ENCODE measurements around the gene NET1.

NET1 gene

DNA sequence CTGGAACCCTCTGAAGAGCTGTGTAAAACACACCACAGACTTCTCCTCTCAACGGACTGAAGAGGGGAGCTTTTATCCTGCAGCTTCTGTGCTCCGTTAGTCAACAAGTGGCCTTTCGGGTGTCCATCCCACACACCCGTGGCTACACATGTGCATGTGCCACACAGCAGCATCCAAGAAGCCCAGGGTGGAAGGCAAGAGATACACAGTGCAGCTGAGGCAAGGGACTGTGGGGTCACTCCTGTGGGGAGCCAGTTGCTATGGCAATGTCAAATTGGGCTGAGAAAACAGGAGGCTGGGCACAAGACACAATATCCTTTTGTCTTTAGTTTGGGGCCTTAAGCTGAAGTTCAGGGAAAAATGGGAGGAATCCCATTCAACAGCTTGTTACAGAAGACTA lies 28.7 kb downstream of the NET1 start:
- no peak overlapping the region for H3K27ac ChIP-seq
- no peak overlapping the region for H3K4me3 ChIP-seq

DNA sequence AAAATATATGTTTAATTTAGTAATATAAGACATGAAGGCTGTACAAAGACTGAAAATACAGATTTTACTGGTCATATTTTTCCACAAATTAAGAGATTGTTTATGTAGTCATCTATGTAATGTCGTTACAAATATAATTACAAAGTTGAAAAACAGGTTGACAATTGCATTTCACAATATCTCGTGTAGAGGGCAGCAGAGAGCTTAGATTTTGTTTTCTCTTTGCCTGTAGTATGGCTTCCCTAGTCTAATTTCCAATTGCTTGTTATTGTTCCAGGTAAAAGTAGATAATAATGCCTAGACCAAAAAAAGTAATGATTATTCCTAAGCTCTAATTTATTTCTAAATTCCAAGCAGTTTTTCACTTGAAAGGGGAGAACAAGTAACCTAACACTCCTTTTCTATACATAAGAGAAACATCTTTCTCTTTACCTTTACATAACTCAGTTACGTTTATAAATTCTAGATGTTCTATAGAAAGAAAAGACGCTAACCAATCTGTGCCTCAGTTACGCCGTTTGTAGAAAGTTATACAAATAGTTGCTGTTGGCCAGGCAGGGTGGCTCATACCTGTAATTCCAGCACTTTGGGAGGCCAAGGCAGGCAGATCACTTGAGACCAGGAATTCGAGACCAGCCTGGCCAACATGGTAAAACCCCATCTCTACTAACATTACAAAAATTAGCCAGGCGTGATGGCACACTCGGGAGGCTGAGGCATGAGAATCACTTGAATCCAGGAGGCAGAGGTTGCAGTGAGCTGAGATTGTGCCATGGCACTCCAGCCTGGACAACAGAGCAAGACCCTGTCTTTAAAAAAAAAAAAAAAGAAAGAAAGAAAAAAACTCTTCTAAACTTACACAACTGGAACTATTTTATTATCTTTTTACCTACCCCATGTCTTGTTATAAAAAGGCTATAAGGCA lies 30.0 kb downstream of the NET1 start:
- TF ChIP-seq Cebpa-rat (IDR thresholded peaks at IDR 0.05): no peak
- no peaks in the 10 kb centered on the region for H3K9me3 ChIP-seq
- H3K4me3 ChIP-seq: no peak overlapping the region
- H3K9ac ChIP-seq: no peak overlapping the region
- H3K27ac ChIP-seq: no peak overlapping the region
- H3K4me2 ChIP-seq: no peak overlapping the region
- no peaks in the 10 kb centered on the region for H4K20me1 ChIP-seq
- peaks cover 33% of the 10 kb centered on the region; the same call in 1 of the 2 replicates for H3K36me3 ChIP-seq
- no peaks in the 10 kb centered on the region for H3K27me3 ChIP-seq
- peaks cover 14% of the 10 kb centered on the region for H3K4me1 ChIP-seq

More for the DNA sequence above, 28.7 kb downstream of the NET1 start:
- Histone ChIP-seq H3K9me3 (no peaks in the 10 kb centered on the region), H3K9ac (no peak overlapping the region), H4K20me1 (no peaks in the 10 kb centered on the region), H3K27me3 (no peaks in the 10 kb centered on the region), H3K36me3 (peaks cover 33% of the 10 kb centered on the region; the same call in 1 of the 2 replicates), H3K4me2 (no peak overlapping the region), H3K4me1 (peaks cover 2% of the 10 kb centered on the region)
- no peak for TF ChIP-seq Cebpa-rat (IDR thresholded peaks at IDR 0.05)

DNA sequence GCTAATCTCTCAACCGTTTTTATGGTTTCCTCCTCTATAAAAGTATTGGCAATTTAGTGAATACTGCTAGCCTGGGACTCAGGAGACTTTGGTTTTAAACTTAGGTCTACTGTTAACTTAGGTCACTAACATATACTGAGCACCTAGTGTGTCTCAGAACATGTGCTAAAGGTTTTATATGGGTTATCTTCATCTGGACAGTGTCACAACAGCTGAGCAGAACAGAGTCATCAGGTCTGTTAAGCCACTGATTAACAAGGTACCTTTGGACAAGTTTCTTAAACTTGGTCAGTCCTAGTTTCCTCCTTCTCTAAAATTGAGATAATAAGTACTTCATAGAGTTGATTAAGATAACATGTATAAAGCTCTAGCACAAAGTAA lies 30.6 kb downstream of the NET1 start:
- no peak for TF ChIP-seq Cebpa-rat (IDR thresholded peaks at IDR 0.05)
- H3K9ac ChIP-seq: no peak overlapping the region
- peaks cover 33% of the 10 kb centered on the region; the same call in 1 of the 2 replicates for H3K36me3 ChIP-seq
- H3K27ac ChIP-seq: no peak overlapping the region
- H3K4me2 ChIP-seq: no peak overlapping the region
- H3K27me3 ChIP-seq: no peaks in the 10 kb centered on the region
- no peaks in the 10 kb centered on the region for H3K9me3 ChIP-seq
- H3K4me1 ChIP-seq: peaks cover 21% of the 10 kb centered on the region
- no peak overlapping the region for H3K4me3 ChIP-seq
- no peaks in the 10 kb centered on the region for H4K20me1 ChIP-seq

DNA sequence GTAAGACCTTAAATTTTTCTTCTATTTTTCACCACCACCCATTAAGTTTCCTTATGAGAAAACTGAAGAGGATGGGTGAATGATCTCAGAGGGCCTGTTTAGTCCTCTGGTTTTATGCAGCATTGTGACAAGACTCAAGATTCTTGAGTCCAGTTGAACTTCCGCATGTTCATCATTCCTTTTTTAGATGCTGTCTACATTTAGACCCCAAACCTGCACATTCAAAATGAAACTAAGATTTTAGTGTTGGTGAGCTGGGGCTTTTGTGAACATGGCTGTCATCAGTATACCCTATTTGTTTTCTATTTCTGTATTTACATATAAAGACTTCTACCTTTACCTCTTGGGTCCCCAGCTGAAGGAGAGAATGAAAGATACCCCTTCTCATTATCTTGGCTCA lies 31.1 kb downstream of the NET1 start:
- no peak for TF ChIP-seq Cebpa-rat (IDR thresholded peaks at IDR 0.05)
- Histone ChIP-seq H3K9me3 (no peaks in the 10 kb centered on the region), H3K4me3 (no peak overlapping the region), H3K9ac (no peak overlapping the region), H4K20me1 (no peaks in the 10 kb centered on the region), H3K27ac (no peak overlapping the region), H3K27me3 (no peaks in the 10 kb centered on the region), H3K36me3 (peaks cover 33% of the 10 kb centered on the region; the same call in 1 of the 2 replicates), H3K4me1 (peaks cover 25% of the 10 kb centered on the region), H3K4me2 (no peak overlapping the region)

DNA sequence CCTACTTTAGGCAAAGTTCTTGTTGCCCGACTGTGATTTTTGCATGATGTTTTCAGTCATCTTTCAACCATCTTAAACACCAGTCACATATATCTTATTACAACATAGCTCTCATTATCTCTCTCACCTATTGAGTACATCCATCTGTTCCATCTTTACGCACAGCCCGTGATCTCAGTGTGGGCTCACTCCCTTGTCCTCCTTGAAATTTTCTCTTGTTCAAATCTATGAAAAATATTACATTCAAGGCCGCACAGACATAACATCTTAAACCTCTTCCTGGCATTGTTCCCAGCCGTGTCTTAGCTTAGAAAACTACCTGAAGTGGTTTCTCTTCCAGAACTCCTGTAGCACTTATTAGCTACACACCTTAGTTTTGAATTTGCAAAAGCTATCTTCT lies 32.6 kb downstream of the NET1 start:
- Histone ChIP-seq H4K20me1 (no peaks in the 10 kb centered on the region), H3K4me1 (peaks cover 27% of the 10 kb centered on the region), H3K27ac (no peak overlapping the region), H3K9ac (no peak overlapping the region), H3K9me3 (no peaks in the 10 kb centered on the region), H3K4me3 (no peak overlapping the region), H3K27me3 (no peaks in the 10 kb centered on the region), H3K4me2 (no peak overlapping the region), H3K36me3 (peaks cover 18% of the 10 kb centered on the region; the same call in 1 of the 2 replicates)
- no peak for TF ChIP-seq Cebpa-rat (IDR thresholded peaks at IDR 0.05)

DNA sequence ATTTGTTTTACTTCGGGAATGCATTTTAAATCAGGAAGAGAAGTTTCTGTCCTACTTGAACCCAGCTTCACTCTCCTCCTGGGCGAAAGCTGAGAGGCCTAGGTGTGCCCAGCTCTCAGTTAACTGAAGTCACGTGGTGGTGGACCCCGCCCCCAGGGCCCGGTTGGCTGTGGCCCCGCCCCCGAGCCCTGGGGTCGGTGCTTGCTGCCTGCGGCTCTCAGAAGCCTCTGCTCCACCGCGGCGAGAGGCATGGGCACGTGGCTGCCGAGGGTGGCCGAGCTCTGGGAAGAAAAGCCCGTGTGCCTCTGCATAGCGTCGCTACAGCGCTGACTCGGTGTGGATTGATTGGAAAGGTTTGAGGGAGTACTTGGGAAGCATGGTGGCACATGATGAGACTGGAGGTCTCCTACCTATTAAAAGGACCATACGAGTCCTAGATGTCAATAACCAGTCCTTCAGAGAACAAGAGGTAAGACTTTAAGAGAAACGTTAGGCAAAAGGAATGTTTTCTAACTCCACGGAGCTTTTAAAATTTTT lies 34.1 kb downstream of the NET1 start:
- no peaks in the 10 kb centered on the region for H4K20me1 ChIP-seq
- H3K9ac ChIP-seq: no peak overlapping the region
- no peak for TF ChIP-seq Cebpa-rat (IDR thresholded peaks at IDR 0.05)
- no peaks in the 10 kb centered on the region for H3K27me3 ChIP-seq
- H3K4me2 ChIP-seq: peak overlapping the region; percentile 62
- 0 out of 2 replicates have a peak overlapping the region, but pooled peaks have one; percentile 23 for H3K4me3 ChIP-seq
- no peaks in the 10 kb centered on the region for H3K9me3 ChIP-seq
- no peak overlapping the region for H3K27ac ChIP-seq
- peaks cover 27% of the 10 kb centered on the region for H3K4me1 ChIP-seq
- H3K36me3 ChIP-seq: peaks cover 8% of the 10 kb centered on the region; the same call in 1 of the 2 replicates

DNA sequence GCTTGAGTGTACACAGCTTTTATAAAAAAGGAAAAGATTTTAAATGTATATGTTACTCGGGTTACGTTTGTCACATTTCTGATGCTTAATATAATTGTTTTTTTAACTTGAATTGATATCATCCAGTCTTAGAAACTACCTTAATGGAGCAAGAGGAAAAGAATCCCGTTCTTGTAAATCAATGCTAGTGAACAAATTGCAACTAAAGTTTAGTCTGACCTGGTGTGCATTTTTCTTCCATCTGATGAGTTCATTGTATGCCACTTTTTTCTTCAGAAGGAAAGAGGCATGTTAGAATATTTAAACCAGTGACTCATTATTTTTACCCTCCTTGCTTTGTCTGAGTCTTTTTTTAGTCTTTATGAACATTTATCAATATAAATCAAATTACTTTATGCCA lies 34.7 kb downstream of the NET1 start:
- no peak overlapping the region for H3K9ac ChIP-seq
- peaks cover 13% of the 10 kb centered on the region for H3K36me3 ChIP-seq
- H3K4me1 ChIP-seq: peaks cover 27% of the 10 kb centered on the region
- H3K4me3 ChIP-seq: no peak overlapping the region
- TF ChIP-seq Cebpa-rat (IDR thresholded peaks at IDR 0.05): no peak
- H3K27ac ChIP-seq: no peak overlapping the region
- no peaks in the 10 kb centered on the region for H3K27me3 ChIP-seq
- H3K4me2 ChIP-seq: peak overlapping the region; percentile 62
- no peaks in the 10 kb centered on the region for H4K20me1 ChIP-seq
- H3K9me3 ChIP-seq: no peaks in the 10 kb centered on the region

DNA sequence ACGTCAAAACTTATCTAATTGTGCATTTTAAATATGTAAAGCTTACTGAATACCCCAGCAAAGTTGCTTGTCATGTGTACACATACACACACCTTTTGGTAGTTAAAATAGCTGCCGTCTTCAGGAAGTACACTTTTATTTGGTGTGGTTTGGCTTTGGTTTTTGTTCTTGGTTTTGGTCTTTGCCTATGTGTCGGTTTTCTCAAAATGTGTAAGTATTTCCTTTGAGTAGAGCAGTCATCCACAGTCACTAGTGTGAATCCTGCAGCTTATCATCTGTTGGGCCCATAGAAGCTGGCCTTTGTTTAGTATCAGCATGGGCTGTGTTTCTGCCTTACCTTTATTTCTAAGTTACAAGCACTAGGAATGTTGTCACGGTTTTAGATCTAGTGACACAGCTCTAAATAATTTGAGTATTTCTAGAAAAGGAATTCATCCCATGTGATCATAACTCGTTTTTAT lies 35.3 kb downstream of the NET1 start:
- Histone ChIP-seq H3K9ac (no peak overlapping the region), H3K4me2 (peak overlapping the region; percentile 62), H4K20me1 (no peaks in the 10 kb centered on the region), H3K27me3 (no peaks in the 10 kb centered on the region), H3K27ac (no peak overlapping the region), H3K4me3 (no peak overlapping the region), H3K9me3 (no peaks in the 10 kb centered on the region), H3K4me1 (peaks cover 27% of the 10 kb centered on the region), H3K36me3 (peaks cover 19% of the 10 kb centered on the region)
- TF ChIP-seq Cebpa-rat (IDR thresholded peaks at IDR 0.05): no peak

DNA sequence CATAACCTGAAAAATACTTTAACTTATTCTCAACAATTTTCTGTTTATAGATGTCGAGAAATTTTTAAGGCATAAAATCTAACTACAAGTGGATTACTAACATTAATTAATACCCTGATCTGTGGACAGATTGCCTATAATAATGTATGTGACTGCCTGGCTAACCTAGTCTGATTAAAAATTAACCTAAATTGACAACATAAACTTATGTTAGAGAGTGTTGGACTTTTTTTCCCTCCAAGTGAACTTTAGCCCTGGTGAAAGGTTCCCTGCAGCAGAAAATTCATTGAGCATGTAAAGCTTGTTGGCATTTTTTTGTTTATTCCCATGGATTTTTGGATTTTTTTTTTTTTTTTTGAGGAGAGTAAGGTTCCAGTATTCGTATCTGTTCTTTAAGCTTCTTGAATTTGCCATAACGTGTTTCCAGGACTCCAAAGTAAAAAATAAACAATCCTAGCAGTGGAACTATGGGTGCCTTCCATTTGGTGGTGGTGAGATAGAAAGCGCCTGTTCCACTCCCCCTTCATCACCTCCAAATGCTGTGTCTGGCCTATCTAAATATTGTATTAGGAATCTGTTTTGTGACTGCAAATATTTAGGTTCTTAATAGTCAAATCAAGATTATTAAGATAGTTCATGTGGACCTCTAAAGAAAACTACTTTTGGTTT lies 36.1 kb downstream of the NET1 start:
- Histone ChIP-seq H4K20me1 (no peaks in the 10 kb centered on the region), H3K4me1 (peaks cover 27% of the 10 kb centered on the region), H3K9ac (no peak overlapping the region), H3K9me3 (no peaks in the 10 kb centered on the region), H3K27me3 (no peaks in the 10 kb centered on the region), H3K36me3 (peaks cover 24% of the 10 kb centered on the region), H3K4me3 (no peak overlapping the region), H3K4me2 (peak overlapping the region; percentile 62), H3K27ac (no peak overlapping the region)
- no peak for TF ChIP-seq Cebpa-rat (IDR thresholded peaks at IDR 0.05)

DNA sequence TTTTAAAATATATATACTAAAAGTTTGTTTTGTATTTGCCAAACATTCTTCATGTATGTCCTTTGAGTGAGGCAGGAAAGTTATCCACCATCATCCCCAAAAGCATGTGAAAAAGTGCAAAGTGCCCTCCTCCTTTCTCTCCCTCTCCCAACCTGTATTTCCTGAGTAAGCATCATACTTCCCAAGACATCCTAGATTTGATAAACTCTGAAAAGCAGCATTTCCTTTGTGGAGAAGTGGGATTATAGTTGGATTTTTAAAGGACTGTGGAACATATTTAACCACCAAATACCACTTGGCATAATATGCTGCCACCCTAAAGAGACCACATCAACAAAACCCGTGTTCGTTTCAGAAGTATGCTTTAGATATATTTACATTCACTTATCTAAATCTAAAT lies 36.9 kb downstream of the NET1 start:
- Histone ChIP-seq H3K9ac (no peak overlapping the region), H3K4me2 (no peak overlapping the region), H4K20me1 (no peaks in the 10 kb centered on the region), H3K36me3 (peaks cover 26% of the 10 kb centered on the region), H3K9me3 (no peaks in the 10 kb centered on the region), H3K27me3 (no peaks in the 10 kb centered on the region), H3K4me1 (peaks cover 27% of the 10 kb centered on the region), H3K4me3 (no peak overlapping the region), H3K27ac (no peak overlapping the region)
- no peak for TF ChIP-seq Cebpa-rat (IDR thresholded peaks at IDR 0.05)

All from BLaER1 (cell line).